Left renal cortex interstitium (tissue), 4 donors: Measurements from ENCODE around the gene KDF1. TPM values are rescaled to one million over a fixed set of nuclear protein-coding genes. Genes with fewer than 3 reads are reported as not detected.

Experiments
- DNase-seq, 4 donors: peaks; one replicate each; pipeline ENCODE4 v3.0.0-alpha.2; 2013; ENCODE audit warnings: low read depth in 4 of 4, low spot score in 2 of 4, missing footprints in 1 of 4
- polyA plus RNA-seq, 4 donors: library from polyadenylated mRNA; unstranded; fragments of 120-200 nt; gene quantifications; one replicate each; pipeline ENCODE4 v1.2.1, GENCODE V29; 2013; ENCODE audit not compliant: insufficient read length in 4 of 4

Gene KDF1
- polyA plus RNA-seq, 4 donors, result 8.8 to 11.7 (median 10.3) TPM

DNA sequence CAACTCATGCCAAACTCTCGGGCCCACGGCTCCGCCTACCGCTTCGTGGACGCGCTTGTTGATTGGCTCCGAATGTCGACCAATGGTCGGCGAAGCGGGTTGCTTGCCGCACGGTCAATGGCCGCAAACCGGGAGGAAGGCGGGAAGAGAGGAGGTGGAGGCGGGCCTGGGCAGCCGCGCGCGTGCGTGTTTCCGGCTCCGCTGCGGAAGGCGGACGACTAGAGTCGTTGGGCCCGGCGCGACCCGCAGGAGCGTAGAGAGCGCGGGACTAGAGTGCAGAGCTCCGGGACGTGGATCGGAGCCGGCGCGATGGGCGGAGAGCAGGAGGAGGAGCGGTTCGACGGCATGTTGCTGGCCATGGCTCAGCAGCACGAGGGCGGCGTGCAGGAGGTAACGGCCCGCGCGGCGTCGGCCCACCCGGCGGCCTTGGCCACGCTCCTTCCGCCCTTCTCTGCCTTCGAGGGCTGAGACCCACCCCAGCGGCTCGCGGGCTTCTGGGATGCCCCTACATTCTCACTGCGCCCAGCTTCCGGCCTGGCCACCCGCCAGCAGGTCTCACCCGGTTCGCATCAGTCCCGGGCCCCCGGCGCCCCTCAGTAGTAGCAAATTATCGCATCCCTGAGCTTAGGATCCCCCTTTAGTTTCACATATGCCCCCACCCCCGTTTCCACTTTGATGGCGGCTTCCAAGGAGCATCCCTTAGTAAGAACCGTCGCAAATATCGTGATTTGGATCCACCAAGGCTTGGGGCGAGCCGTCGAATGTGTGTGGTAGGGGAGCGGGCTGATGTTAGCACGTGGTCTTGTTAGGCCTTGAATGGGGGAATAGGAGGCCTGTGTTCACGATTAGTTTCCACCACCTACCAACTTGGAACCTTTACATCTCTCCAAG, 38.5 kb downstream of the KDF1 start, which contains the start of gene NUDC:
NUDC (plus strand) TSS at position 204 of the 891 bp plus-strand sequence; CDS start at position 310, 106 bp downstream.
- DNase-seq, result peak; percentile 77 to 95 (median 86)

GRCh38 chr1:26921126-26921539, 39.1 kb downstream of the KDF1 start:
- DNase-seq, result no peak

GRCh38 chr1:26915204-26915842, 44.9 kb downstream of the KDF1 start:
- no peak for DNase-seq

GRCh38 chr1:26913754-26914619, 46.3 kb downstream of the KDF1 start, which contains the start of gene NR0B2:
TSS of gene NR0B2 (minus strand) at chr1:26913975. CDS start at chr1:26913940, 35 bp downstream.
- DNase-seq, result no peak

DNA sequence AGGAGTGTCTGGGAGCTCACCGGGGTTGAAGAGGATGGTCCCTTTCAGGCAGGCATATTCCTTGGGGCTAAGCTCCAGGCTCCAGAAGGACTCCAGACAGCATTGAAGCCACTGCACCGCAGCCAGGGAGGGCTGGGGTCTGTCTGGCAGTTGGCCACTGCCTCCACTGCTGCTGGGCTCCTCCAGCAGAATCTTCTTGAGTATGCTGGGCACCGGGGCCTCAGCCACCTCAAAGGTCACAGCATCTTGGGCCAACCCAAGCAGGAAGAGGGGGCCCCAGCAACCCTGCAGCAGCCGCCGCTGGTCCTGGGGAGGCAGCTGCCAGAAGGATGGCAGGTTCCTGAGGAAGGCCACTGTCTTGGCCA, 46.9 kb downstream of the KDF1 start:
- no peak for DNase-seq

- no peak for DNase-seq
Observed at GRCh38 chr1:26912147-26912490, 48.1 kb downstream of the KDF1 start.

GRCh38 chr1:26911399-26912146, 48.7 kb downstream of the KDF1 start:
- no peak for DNase-seq

- DNase-seq, result no peak
Observed at GRCh38 chr1:26910343-26911160, 49.7 kb downstream of the KDF1 start.

DNA sequence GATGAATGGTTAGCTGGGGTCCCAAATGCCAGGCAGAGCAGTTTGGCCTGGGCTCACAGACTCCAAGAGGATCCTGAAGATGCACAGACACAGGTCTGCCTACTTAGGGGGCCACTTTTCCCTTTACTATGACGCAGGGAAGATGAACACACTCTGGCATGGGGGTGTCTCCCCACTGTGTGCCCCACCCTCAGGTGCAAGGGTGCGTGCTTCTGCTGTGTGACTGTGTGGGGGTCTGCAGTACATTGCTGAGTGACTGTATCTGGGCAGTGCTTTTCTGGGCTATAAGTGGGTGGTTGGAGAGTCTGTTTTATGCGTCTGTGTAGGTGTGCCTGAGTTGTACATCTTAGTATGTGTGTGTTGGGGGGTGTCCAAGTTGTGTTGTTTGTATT, 50.3 kb downstream of the KDF1 start:
- no peak for DNase-seq

- no peak for DNase-seq
Observed at GRCh38 chr1:26907071-26907917, 53.0 kb downstream of the KDF1 start.

GRCh38 chr1:26900815-26901511, 59.3 kb downstream of the KDF1 start:
- DNase-seq, result no peak

DNA sequence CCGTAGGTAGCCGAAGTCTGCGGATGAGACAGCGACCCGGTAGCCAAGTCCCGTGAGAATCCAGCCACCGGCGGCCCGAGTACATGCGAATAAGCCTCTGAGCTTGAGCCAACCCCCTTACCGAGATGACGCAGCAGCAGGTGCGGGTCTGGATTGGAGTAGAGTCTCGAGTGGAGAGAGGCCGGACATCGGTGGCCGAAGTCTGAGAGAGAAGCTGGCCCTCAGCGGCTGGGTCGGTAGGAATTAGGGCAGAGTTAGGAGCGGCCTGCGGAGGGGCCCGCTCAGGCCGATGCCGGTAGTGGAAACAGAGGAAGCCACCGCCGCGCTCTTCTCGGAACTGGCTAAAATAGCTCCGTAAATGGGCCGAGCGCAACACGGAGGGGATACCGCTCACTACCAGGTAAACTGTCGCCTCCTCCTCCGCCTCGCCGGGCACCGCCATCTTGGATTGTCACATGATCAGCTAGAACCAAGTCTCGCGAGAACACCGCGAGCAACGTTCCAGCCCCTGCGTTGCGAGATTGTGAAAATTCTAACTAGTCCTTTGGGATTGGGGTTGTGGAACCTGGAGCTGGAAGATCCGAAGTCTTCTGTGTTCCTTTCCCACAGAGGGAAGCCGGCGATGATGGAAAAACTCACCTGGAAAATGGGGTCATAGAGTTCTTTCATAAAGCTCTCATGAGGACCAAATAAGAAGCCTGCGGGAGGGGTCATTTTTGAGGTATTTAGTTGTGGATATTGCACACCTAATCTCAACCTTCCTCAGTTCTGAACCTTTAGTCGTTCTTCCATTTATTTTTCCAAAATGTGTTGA, 60.1 kb downstream of the KDF1 start, which contains the start of gene GPATCH3:
GPATCH3 (minus strand) TSS at position 467 of the 814 bp plus-strand sequence; CDS start at position 442, 25 bp downstream.
- DNase-seq, result peak; percentile 85 to 91 (median 88)

Other genes starting within 250 kb of the KDF1 start
- gene PIGV, start 172.5 kb downstream of the KDF1 start, polyA plus RNA-seq, result 10 to 100 TPM; 16.8 to 19.6 (median 17.6) TPM
- gene ZDHHC18, start 133.8 kb downstream of the KDF1 start, polyA plus RNA-seq, result 10 to 100 TPM; 20.0 to 29.3 (median 21.3) TPM
- 1 to 10 TPM in 1 of 4 donors, under 1 TPM in 3; 0.41 to 1.1 (median 0.56) TPM for gene SFN, start 97.3 kb downstream of the KDF1 start, polyA plus RNA-seq
- gene GPN2, start 70.2 kb downstream of the KDF1 start, polyA plus RNA-seq, result 10 to 100 TPM; 28.2 to 35.7 (median 33.7) TPM
- 10 to 100 TPM; 15.1 to 17.0 (median 16.0) TPM for gene GPATCH3, start 60.0 kb downstream of the KDF1 start, polyA plus RNA-seq
- 1 to 10 TPM; 1.1 to 1.9 (median 1.5) TPM for gene NR0B2, start 46.5 kb downstream of the KDF1 start, polyA plus RNA-seq
- 10 to 100 TPM; 81.4 to 98.6 (median 94.9) TPM for gene NUDC, start 38.7 kb downstream of the KDF1 start, polyA plus RNA-seq
- 1 to 10 TPM; 5.6 to 8.2 (median 7.0) TPM for gene TRNP1, start 33.2 kb upstream of the KDF1 start, polyA plus RNA-seq
- 1 to 10 TPM; 1.0 to 1.5 (median 1.3) TPM for gene TENT5B, start 52.4 kb upstream of the KDF1 start, polyA plus RNA-seq
- gene SLC9A1, start 194.7 kb upstream of the KDF1 start, polyA plus RNA-seq, result 10 to 100 TPM; 22.3 to 34.0 (median 23.3) TPM